Stimulated activated CD4-positive, alpha-beta T cell treated with anti-CD3 and anti-CD28 coated beads, Interleukin-4, amount 100 ng/mL, for 1 hour (primary cell): ENCODE measurements around the gene EPAS1.

Source experiments
- DNase-seq: peaks from one replicate; pipeline ENCODE4 v3.0.0-alpha.2; 2020

EPAS1 gene

GRCh38 chr2:46273919-46274318 is 23.3 kb upstream of the EPAS1 start:
- no peak for DNase-seq

GRCh38 chr2:46274586-46274985 is 22.6 kb upstream of the EPAS1 start:
- no peak for DNase-seq

- DNase-seq: peak; percentile 2
Observed at GRCh38 chr2:46275995-46276394, 21.2 kb upstream of the EPAS1 start.

GRCh38 chr2:46276642-46277041 is 20.6 kb upstream of the EPAS1 start:
- no peak for DNase-seq

GRCh38 chr2:46277431-46278190 is 19.6 kb upstream of the EPAS1 start:
- no peak for DNase-seq

GRCh38 chr2:46278952-46279351 is 18.3 kb upstream of the EPAS1 start:
- no peak for DNase-seq

GRCh38 chr2:46281939-46282338 is 15.3 kb upstream of the EPAS1 start:
- no peak for DNase-seq

- no peak for DNase-seq
Observed at GRCh38 chr2:46283693-46284092, 13.5 kb upstream of the EPAS1 start.

GRCh38 chr2:46284260-46284659 is 12.9 kb upstream of the EPAS1 start:
- DNase-seq: no peak

- no peak for DNase-seq
Observed at GRCh38 chr2:46284796-46285195, 12.4 kb upstream of the EPAS1 start.

- no peak for DNase-seq
Observed at GRCh38 chr2:46286715-46287114, 10.5 kb upstream of the EPAS1 start.

- no peak for DNase-seq
Observed at GRCh38 chr2:46290078-46290477, 7.1 kb upstream of the EPAS1 start.

- DNase-seq: no peak
Observed at GRCh38 chr2:46293466-46293865, 3.7 kb upstream of the EPAS1 start.

- peak; percentile 20 for DNase-seq
Observed at GRCh38 chr2:46294176-46294836, 2.9 kb upstream of the EPAS1 start.

GRCh38 chr2:46296216-46296839 is 879 bp upstream of the EPAS1 start:
- DNase-seq: peak; percentile 14

GRCh38 chr2:46297546-46298271 is 502 bp downstream of the EPAS1 start:
- DNase-seq: peak; percentile 71

- DNase-seq: no peak
Observed at GRCh38 chr2:46298272-46298521, 990 bp downstream of the EPAS1 start.

- DNase-seq: peak; percentile 21
Observed at GRCh38 chr2:46298522-46299353, 1.5 kb downstream of the EPAS1 start.

- peak; percentile 16 for DNase-seq
Observed at GRCh38 chr2:46299365-46300263, 2.4 kb downstream of the EPAS1 start.

GRCh38 chr2:46300406-46300832 is 3.2 kb downstream of the EPAS1 start:
- no peak for DNase-seq

- DNase-seq: no peak
Observed at GRCh38 chr2:46302005-46302695, 4.9 kb downstream of the EPAS1 start.
